Uterus (tissue), 2 donors: ENCODE measurements around the gene FCRL6.

Experiments
- CTCF ChIP-seq, 4 experiments: fragments of 200-600 bp in 2 of 4; fragments of 450-650 bp in 2 of 4; sonication (generic) in 2 of 4; IDR thresholded peaks; one replicate each; pipeline ENCODE4 v1.5.1; 2016 to 2019; ENCODE audit warnings: antibody characterized with exemption in 4 of 4, mild to moderate bottlenecking in 2 of 4, moderate library complexity in 1 of 4
- POLR2A ChIP-seq, 2 donors: fragments of 450-650 bp; IDR thresholded peaks; one replicate each; pipeline ENCODE4 v1.6.1; 2016; ENCODE audit warnings: antibody characterized with exemption in 2 of 2, mild to moderate bottlenecking in 1 of 2, moderate library complexity in 1 of 2

DNA sequence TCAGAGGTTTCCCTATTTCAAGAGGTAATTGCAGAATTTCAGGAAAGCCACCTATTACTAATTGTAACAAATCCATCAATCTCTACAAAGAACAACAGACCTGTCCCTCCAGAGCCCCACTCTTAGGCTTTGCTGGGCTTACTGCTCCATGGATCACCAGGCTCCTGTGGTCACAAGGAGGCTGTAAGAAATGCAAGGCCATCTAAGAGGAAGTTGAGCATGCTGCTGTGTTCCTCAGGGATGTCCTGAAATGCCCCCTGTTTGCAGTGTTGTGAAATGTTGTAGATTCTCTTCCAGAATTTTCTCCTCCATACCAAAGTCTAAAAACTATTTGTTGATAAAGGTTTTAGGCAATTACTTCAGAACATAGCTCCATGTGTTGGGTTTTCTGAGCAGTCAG, 45.8 kb upstream of the FCRL6 start:
- TF ChIP-seq CTCF (IDR thresholded peaks at IDR 0.05) (no peak), POLR2A (IDR thresholded peaks at IDR 0.05) (no peak)
